H1 (cell line): ENCODE data around the gene C11orf71. TPM values are rescaled to one million over a fixed set of nuclear protein-coding genes. Genes with fewer than 3 reads are reported as not detected.

Experiments used
- CTCF ChIA-PET: fragments of 300-600 bp; sonication (Branson Sonifier 250); formaldehyde crosslinking; loops from one replicate; lab custom pipeline; 2021; ENCODE audit not compliant: partially characterized antibody; lab: Charles Lee
- POLR2A ChIA-PET: fragments of 300-600 bp; sonication (Branson Sonifier 250); formaldehyde crosslinking; loops from one replicate; lab custom pipeline; 2021; ENCODE audit warnings: inconsistent platforms; ENCODE audit not compliant: partially characterized antibody; lab: Charles Lee
- DNase-seq, 2 experiments: peaks; one replicate each; pipeline versions ENCODE4 v3.0.0 to v3.0.0-alpha.2; 2010 to 2022; ENCODE audit warnings: low spot score in 2 of 2, low read depth in 1 of 2, mixed read lengths in 1 of 2
- FAIRE-seq: peaks from 2 replicates; lab custom pipeline; 2011; peaks lifted over from hg19 to GRCh38; lab: Jason Lieb, UNC
- H2AFZ ChIP-seq: 2 replicates; pipeline ENCODE4 v1.8.1; 2012; ENCODE audit warnings: low read length, inconsistent platforms
- H2AK5ac ChIP-seq: 2 replicates; pipeline ENCODE4 v1.6.1; 2013; ENCODE audit warnings: low read depth, low read length
- H2BK120ac ChIP-seq: replicated peaks from 2 replicates; pipeline ENCODE3; 2013; ENCODE audit warnings: low read depth, low read length, inconsistent platforms
- H2BK12ac ChIP-seq: 2 replicates; pipeline ENCODE4 v1.6.1; 2013; ENCODE audit warnings: low read depth, low read length
- H2BK15ac ChIP-seq: 2 replicates; pipeline ENCODE4 v1.6.1; 2013; ENCODE audit warnings: low read length
- H2BK20ac ChIP-seq: 2 replicates; pipeline ENCODE4 v1.6.1; 2013; ENCODE audit warnings: low read length
- H2BK5ac ChIP-seq: 2 replicates; pipeline ENCODE4 v1.6.1; 2013; ENCODE audit warnings: low read depth, low read length
- H3K14ac ChIP-seq: 2 replicates; pipeline ENCODE4 v1.6.1; 2013; ENCODE audit warnings: inconsistent platforms; ENCODE audit not compliant: insufficient read length
- H3K18ac ChIP-seq: 2 replicates; pipeline ENCODE4 v1.6.1; 2013; ENCODE audit warnings: low read length; ENCODE audit errors: extremely low read depth
- H3K23ac ChIP-seq: 2 replicates; pipeline ENCODE4 v1.6.1; 2013; ENCODE audit warnings: inconsistent platforms; ENCODE audit not compliant: insufficient read length
- H3K23me2 ChIP-seq: 2 replicates; pipeline ENCODE4 v1.6.1; 2013; ENCODE audit warnings: low read depth, low read length
- H3K27ac ChIP-seq: 2 replicates; pipeline ENCODE4 v1.6.1; 2011; ENCODE audit warnings: low read depth, low read length, inconsistent platforms
- H3K27me3 ChIP-seq, 4 experiments: replicated peaks in 1 of 4; 1 replicate in 1 of 4; 2 replicates in 3 of 4; pipeline versions ENCODE4 v1.6.1 to v1.8.1; 2011 to 2013; ENCODE audit warnings: low read length in 3 of 4, mild to moderate bottlenecking in 3 of 4, inconsistent platforms in 2 of 4, mixed read lengths in 2 of 4, moderate library complexity in 1 of 4; ENCODE audit not compliant: control insufficient read depth in 3 of 4, insufficient read depth in 3 of 4; ENCODE audit errors: extremely low read depth in 1 of 4
- H3K36me3 ChIP-seq, 4 experiments: 2 replicates each; pipeline versions ENCODE4 v1.6.1 to v1.8.1; 2011 to 2013; ENCODE audit warnings: mild to moderate bottlenecking in 4 of 4, low read length in 3 of 4, moderate library complexity in 2 of 4, control low read depth in 1 of 4, inconsistent platforms in 1 of 4; ENCODE audit not compliant: insufficient read depth in 4 of 4, control insufficient read depth in 2 of 4
- H3K4ac ChIP-seq: replicated peaks from 2 replicates; pipeline ENCODE3; 2013; ENCODE audit warnings: low read length, low read depth, mixed read lengths, inconsistent platforms; ENCODE audit not compliant: insufficient read length
- H3K4me1 ChIP-seq, 4 experiments: replicated peaks in 1 of 4; 1 replicate in 1 of 4; 2 replicates in 3 of 4; pipeline versions ENCODE4 v1.6.1 to v1.8.1; 2011 to 2013; ENCODE audit warnings: low read length in 3 of 4, inconsistent platforms in 2 of 4, mixed read lengths in 1 of 4; ENCODE audit not compliant: insufficient read depth in 4 of 4, control insufficient read depth in 3 of 4
- H3K4me2 ChIP-seq, 2 experiments: 2 replicates each; pipeline versions ENCODE4 v1.6.1 to v1.8.1; 2011 to 2013; ENCODE audit warnings: low read depth in 2 of 2, low read length in 2 of 2, control low read depth in 1 of 2, inconsistent platforms in 1 of 2, mild to moderate bottlenecking in 1 of 2; ENCODE audit not compliant: insufficient read depth in 1 of 2
- H3K4me3 ChIP-seq, 4 experiments: fragments of 200-600, 300-600 bp in 1 of 4; sonication (generic), shearing (Covaris generic), sonication (Bioruptor Twin) in 1 of 4; 2 replicates each; pipeline versions ENCODE4 v1.5.1 to v1.8.1; 2011 to 2016; ENCODE audit warnings: low read length in 4 of 4, low read depth in 3 of 4, control low read depth in 2 of 4, inconsistent platforms in 2 of 4, mild to moderate bottlenecking in 2 of 4, mixed read lengths in 1 of 4, moderate library complexity in 1 of 4; ENCODE audit not compliant: insufficient read depth in 2 of 4; ENCODE audit errors: extremely low read depth in 1 of 4
- H3K56ac ChIP-seq: replicated peaks from 2 replicates; pipeline ENCODE3; 2013; ENCODE audit warnings: low read depth, mild to moderate bottlenecking, mixed read lengths, low read length, inconsistent platforms; ENCODE audit not compliant: insufficient read length
- H3K79me1 ChIP-seq: 2 replicates; pipeline ENCODE4 v1.6.1; 2013; ENCODE audit warnings: low read depth, low read length, control low read depth
- H3K79me2 ChIP-seq, 2 experiments: 2 replicates each; pipeline versions ENCODE4 v1.6.1 to v1.8.1; 2012 to 2013; ENCODE audit warnings: low read length in 2 of 2, mild to moderate bottlenecking in 2 of 2, inconsistent platforms in 1 of 2; ENCODE audit not compliant: insufficient read depth in 2 of 2, control insufficient read depth in 1 of 2
- H3K9ac ChIP-seq, 4 experiments: replicated peaks in 1 of 4; 1 replicate in 1 of 4; 2 replicates in 3 of 4; pipeline versions ENCODE4 v1.6.1 to v1.8.1; 2011 to 2013; ENCODE audit warnings: low read depth in 3 of 4, low read length in 3 of 4, control low read depth in 2 of 4, mild to moderate bottlenecking in 2 of 4, moderate library complexity in 2 of 4, inconsistent platforms in 1 of 4; ENCODE audit errors: extremely low read depth in 1 of 4
- H3K9me3 ChIP-seq, 2 experiments: 2 replicates each; pipeline versions ENCODE4 v1.6.1 to v1.8.1; 2012 to 2013; ENCODE audit warnings: mild to moderate bottlenecking in 2 of 2, moderate library complexity in 2 of 2, control low read depth in 1 of 2, inconsistent platforms in 1 of 2, low read depth in 1 of 2, low read length in 1 of 2, mixed read lengths in 1 of 2; ENCODE audit not compliant: insufficient read depth in 2 of 2
- H4K20me1 ChIP-seq, 2 experiments: replicated peaks in 1 of 2; 2 replicates each; pipeline versions ENCODE3 to v1.8.1; 2011 to 2013; ENCODE audit warnings: inconsistent platforms in 2 of 2, low read length in 2 of 2, mild to moderate bottlenecking in 1 of 2; ENCODE audit not compliant: insufficient read depth in 2 of 2, control insufficient read depth in 1 of 2
- H4K5ac ChIP-seq: 2 replicates; pipeline ENCODE4 v1.6.1; 2013; ENCODE audit warnings: low read length, low read depth, mixed read lengths, inconsistent platforms; ENCODE audit not compliant: insufficient read length
- H4K8ac ChIP-seq: 2 replicates; pipeline ENCODE4 v1.8.0; 2013; ENCODE audit warnings: mild to moderate bottlenecking, moderate library complexity, low read length, inconsistent platforms; ENCODE audit not compliant: insufficient read depth; ENCODE audit errors: extremely low read depth
- H4K91ac ChIP-seq: replicated peaks from 2 replicates; pipeline ENCODE3; 2013; ENCODE audit warnings: low read length, mixed read lengths, inconsistent platforms; ENCODE audit not compliant: insufficient read length
- MAFK ChIP-seq: IDR thresholded peaks from 2 replicates; pipeline ENCODE4 v1.6.1; 2012; ENCODE audit warnings: low read depth, mild to moderate bottlenecking, improper control_type of control experiment, low read length
- WGBS, 2 experiments: shearing (Covaris generic) in 1 of 2; methylation state at CpG; one replicate each; pipeline versions ENCODE4 v1.1.6 to v1.1.7; 2013 to 2015; ENCODE audit warnings: low lambda C conversion rate in 2 of 2, mixed read lengths in 2 of 2, inconsistent platforms in 1 of 2, low coverage in 1 of 2, missing lambda C conversion rate in 1 of 2; ENCODE audit not compliant: insufficient replicate concordance in 2 of 2, insufficient coverage in 1 of 2, insufficient read length in 1 of 2; ENCODE audit errors: extremely low coverage in 1 of 2, missing lambda C conversion rate in 1 of 2; 5-methylcytosine and 5-hydroxymethylcytosine counted together
- polyA plus RNA-seq, 7 experiments: library from polyadenylated mRNA; depleted of rRNA in 3 of 7; stranded (reverse) in 5 of 7; unstranded in 2 of 7; fragments of >200 nt in 5 of 7; fragments of 200-250 nt in 2 of 7; gene quantifications; 1 replicate in 5 of 7; 2 replicates in 1 of 7; 4 replicates in 1 of 7; pipeline versions ENCODE4 v1.2.1 to v1.2.3, GENCODE V29; 2011 to 2013; ENCODE audit warnings: missing spikeins in 2 of 7, mixed read lengths in 2 of 7
- total RNA-seq: library from RNA; stranded (reverse); fragmentation: NEBNext Ultra II Directional; extraction: Animal tissue kit (Norgen Biotek cat#: 25700); gene quantifications from 2 replicates; pipeline ENCODE4 v1.2.1, GENCODE V29; 2021

Gene C11orf71
- total and polyA plus RNA-seq, 2 of the 8 experiments (the other 6 are each of a cell fraction or from before 2014, with no cell fraction given), result 5.4 to 8.7 TPM

DNA sequence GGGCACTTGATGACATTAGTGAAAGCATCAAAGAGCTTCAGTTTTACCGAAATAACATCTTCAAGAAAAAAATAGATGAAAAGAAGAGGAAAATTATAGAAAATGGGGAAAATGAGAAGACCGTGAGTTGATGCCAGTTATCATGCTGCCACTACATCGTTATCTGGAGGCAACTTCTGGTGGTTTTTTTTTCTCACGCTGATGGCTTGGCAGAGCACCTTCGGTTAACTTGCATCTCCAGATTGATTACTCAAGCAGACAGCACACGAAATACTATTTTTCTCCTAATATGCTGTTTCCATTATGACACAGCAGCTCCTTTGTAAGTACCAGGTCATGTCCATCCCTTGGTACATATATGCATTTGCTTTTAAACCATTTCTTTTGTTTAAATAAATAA lies 49.5 kb upstream of the C11orf71 start:
- H4K5ac ChIP-seq, result no peak overlapping the region
- no peaks in the 10 kb centered on the region for H3K9me3 ChIP-seq
- no peak overlapping the region for H2BK15ac ChIP-seq
- H3K56ac ChIP-seq, result no peak overlapping the region
- H3K4ac ChIP-seq, result no peak overlapping the region
- FAIRE-seq, result no peak
- no peak overlapping the region for H4K91ac ChIP-seq
- H2BK12ac ChIP-seq, result no peak overlapping the region
- H4K20me1 ChIP-seq, result peaks cover 0 to 2% of the 10 kb centered on the region in 2 experiments
- no peak overlapping the region for H3K14ac ChIP-seq
- CTCF ChIA-PET, result interaction anchor here (1.0 to 1.9 kb wide), 3 partner anchors 37 to 289 kb away, joined by 3 read pairs; no protein-coding TSS in a partner anchor
- no peak overlapping the region for H2BK20ac ChIP-seq
- no peak overlapping the region for H2AFZ ChIP-seq
- no peak overlapping the region for H2BK120ac ChIP-seq
- POLR2A ChIA-PET, result no interaction called here
- no peaks in the 10 kb centered on the region for H3K23me2 ChIP-seq
- peaks cover 6 to 45% (median 28%) of the 10 kb centered on the region in 4 experiments for H3K36me3 ChIP-seq
- H3K79me1 ChIP-seq, result peaks cover 3% of the 10 kb centered on the region
- DNase-seq, result no peak
- peaks cover 0 to 58% of the 10 kb centered on the region in 2 experiments; a peak in 3 of 4 replicates for H3K79me2 ChIP-seq
- no peak overlapping the region for H3K9ac ChIP-seq
- H3K27ac ChIP-seq, result no peak overlapping the region
- H3K18ac ChIP-seq, result no peak overlapping the region
- H3K4me2 ChIP-seq, result no peak overlapping the region
- no peak overlapping the region for H3K4me3 ChIP-seq
- H2BK5ac ChIP-seq, result no peak overlapping the region
- H2AK5ac ChIP-seq, result no peak overlapping the region
- no peaks in the 10 kb centered on the region for H3K4me1 ChIP-seq
- WGBS, 2 experiments, result 88% methylated on average over 6 of the region's 6 CpGs; no CpG with 5 or more reads in 1 of the 2 experiments
- H3K23ac ChIP-seq, result no peak overlapping the region
- H4K8ac ChIP-seq, result no peak overlapping the region
- no peaks in the 10 kb centered on the region for H3K27me3 ChIP-seq
- no peak for TF ChIP-seq MAFK
